ENCODE results near the gene KIF2A. TPM values are rescaled to one million over a fixed set of nuclear protein-coding genes. Genes with fewer than 3 reads are reported as not detected.

KIF2A gene
- total RNA-seq (2014; rRNA removed; shearing (Covaris generic)), result 57.9 and 101 TPM in 2 replicates

DNA sequence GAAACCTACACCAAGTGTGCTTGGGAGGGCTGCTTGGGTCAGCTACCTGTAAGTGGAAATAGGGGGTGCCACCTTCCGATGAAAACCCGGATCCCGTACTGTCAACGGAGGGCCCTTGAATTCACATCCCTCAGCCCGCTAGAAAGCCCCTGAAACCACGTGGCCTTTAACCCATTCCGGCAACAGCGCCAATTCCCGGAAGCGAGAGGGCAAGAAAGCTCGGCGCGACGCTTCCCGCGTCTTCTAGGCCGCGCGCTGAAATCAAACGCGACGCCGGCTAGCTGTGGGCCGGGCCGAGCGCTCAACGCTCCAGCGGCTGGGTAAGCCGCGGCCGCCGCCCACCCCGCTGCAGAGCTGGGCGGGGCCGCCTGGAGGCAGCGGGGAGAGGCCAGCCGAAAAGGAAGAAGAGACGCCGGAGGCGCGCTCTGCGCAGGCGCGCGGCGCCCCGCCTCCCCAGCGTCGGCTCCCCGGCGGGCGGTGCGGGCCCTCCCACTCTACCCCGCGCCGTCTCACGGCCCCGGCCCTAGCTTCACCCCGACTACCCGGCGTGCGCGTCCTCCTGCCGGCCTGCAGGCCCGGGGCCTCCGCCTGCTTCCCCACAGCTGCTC lies at the start of gene KIF2A:
Gene KIF2A (plus strand): TSS at position 492 of the 608 bp plus-strand sequence. CDS start 267 bp downstream, outside the sequence.
- DNase-seq (ENCODE audit: low read depth), result peak; percentile 96

DNA sequence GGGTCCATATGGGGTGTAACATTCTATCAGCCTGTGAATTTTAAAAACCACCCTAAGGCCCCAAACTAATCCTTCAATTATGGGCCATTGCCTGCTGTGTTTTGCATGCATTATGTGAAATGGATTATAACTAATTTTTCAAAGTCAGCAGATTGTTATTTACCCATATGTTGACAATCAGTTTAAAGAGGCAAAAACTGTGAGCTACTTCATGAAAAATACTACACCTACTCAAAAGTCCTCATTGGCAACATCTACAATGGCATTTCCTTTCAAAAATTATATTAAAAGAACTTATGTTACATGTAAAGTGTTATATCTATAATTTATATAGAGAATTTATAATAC lies 49.0 kb upstream of the KIF2A start:
- no peak for DNase-seq (ENCODE audit: low read depth)

DNA sequence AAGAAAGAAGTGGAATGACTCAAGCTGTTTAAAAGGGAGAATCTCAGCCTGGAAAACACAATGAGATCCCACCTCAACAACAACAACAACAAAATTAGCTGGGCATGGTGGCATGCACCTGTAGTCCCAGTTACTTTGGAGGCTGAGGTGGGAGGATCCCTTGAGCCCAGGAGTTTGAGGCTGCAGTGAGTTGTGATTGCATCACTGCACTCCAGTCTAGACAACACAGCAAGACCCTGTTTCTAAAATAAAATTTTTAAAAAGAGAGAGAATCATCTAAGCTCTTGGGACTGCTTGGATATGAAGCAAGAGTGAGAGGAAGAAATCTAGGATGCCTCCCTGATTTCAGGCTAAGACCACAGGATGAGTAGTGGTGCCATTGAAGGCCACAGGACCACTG lies 47.4 kb upstream of the KIF2A start:
- no peak for DNase-seq (ENCODE audit: low read depth)

DNA sequence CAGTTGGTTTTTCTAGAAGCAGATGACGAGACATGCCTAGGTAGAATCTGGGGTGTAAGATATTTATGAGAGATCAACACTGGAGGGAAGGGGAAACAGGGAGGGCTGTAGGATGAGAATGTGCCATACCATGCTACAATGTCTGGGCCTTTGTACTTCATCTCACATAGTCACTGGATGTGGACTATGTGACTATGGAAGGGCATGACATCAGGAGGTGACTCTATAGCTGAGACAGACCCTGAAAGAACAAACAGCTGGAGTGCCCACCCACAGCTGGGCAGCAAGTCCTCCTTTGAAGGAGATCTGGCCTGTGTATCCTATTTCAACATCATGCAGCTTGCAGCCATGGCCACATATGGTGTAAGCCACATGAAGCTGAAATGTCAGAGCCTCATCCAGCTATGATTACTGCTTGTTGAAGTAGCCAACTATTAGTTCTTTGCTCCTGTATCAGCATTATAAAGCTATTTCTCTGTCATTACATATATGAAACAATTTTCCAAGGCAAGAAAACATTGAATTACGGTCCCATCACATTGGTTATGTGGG lies 46.2 kb upstream of the KIF2A start:
- no peak for DNase-seq (ENCODE audit: low read depth)

DNA sequence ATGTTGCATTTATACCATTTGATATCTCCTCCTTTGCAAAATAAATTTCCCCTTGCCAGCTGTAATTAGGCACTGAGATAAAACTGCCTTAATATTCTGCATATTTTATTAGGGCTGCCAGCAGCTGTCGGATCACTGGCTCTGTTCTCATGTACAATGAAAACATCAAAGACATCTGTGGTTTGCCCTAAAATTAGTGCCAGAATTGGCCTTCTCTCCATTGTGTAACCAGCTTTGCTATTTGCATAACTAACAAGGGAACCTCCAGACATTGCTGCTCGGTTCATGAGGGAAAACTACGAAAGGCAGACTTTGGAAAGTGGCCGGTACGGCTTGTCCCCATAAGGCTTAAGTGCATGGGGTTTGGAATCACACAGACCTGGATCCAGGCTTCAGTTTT lies 45.5 kb upstream of the KIF2A start:
- DNase-seq (ENCODE audit: low read depth), result no peak

GRCh38 chr5:62263401-62263800 lies 42.6 kb upstream of the KIF2A start:
- no peak for DNase-seq (ENCODE audit: low read depth)

DNA sequence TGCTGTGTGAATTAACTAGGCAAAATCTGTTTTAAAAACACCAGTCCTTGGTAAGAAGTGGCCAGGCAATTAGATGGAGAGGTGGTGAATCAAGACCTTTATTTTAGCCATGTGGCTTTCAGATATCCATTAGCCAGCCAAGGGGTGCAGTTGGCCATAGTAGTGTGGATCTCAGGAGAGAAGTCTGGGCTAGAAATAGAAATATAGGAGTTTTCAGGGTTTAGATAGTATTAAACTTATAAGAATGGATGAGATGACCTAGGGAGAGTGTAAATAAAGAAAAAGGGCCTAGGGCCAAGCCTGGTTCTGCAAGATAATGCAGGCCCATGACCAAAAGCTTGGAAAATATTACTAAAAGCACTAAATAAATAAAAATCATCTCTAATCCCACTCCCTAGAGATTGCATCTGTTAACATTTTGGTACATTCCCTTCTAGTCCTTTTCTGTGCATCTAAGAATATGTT lies 40.3 kb upstream of the KIF2A start:
- DNase-seq (ENCODE audit: low read depth), result no peak

DNA sequence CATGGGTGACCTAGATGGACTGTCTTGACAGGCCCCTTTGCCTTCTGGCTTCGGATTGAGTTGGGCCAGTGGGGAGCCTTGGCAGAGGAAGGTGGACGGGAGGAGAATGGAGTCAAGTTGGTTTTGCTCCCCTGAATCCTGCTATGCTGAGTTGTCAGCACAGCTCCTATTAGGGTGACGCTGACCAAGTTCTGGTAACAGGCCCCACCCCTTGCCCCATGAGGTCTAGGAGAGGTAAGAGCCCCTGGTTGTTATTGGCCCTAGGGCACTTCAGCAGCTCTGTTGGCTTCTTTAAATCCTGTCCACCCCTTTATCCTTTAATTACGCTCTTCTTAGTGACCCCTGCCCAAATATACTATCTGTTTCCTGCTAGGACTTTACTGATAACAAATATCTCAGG lies 39.4 kb upstream of the KIF2A start:
- no peak for DNase-seq (ENCODE audit: low read depth)

DNA sequence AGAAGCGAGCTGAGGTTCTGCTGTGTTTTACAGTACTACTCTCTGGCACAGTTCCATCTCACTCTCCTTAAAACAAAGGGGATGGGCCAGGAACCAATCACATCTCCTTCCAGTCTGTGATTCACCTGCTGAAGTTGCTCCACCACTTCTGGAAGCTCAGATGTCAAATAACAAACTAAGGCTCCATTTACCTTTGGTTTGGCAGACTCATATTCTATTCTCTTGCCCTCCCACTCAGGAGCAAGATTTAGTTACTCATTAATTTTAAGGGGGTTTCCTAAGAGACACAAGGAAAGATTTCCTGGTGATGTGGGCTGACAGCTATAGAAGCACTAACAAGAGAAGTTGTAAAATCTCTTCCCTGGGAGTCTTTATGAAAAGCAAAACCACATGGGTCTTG lies 37.8 kb upstream of the KIF2A start:
- peak; percentile 58 for DNase-seq (ENCODE audit: low read depth)

GRCh38 chr5:62268792-62269191 lies 37.2 kb upstream of the KIF2A start:
- DNase-seq (ENCODE audit: low read depth), result no peak

GRCh38 chr5:62271370-62271769 lies 34.6 kb upstream of the KIF2A start:
- no peak for DNase-seq (ENCODE audit: low read depth)

GRCh38 chr5:62271870-62272269 lies 34.1 kb upstream of the KIF2A start:
- DNase-seq (ENCODE audit: low read depth), result no peak

GRCh38 chr5:62273687-62274086 lies 32.3 kb upstream of the KIF2A start:
- no peak for DNase-seq (ENCODE audit: low read depth)

- DNase-seq (ENCODE audit: low read depth), result no peak
Measured at GRCh38 chr5:62275581-62275980, 30.4 kb upstream of the KIF2A start.

DNA sequence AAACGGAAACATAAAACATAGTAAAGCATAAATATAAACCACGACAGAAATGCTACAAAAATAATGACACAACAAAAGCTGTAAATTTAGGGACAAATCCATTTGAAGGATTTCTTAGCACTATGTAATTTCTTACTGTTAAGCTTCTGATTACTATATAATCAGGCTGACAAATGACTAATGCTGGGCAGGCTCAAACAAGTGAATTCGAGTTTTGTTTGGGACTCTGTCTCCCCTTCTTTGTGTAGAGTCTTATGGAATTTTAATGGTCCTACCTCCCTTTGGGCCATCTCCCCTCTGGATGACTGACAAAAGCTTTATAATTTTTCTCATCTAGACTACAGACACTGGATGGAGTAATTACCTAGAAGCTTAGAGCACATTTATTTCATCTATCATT lies 24.6 kb upstream of the KIF2A start:
- no peak for DNase-seq (ENCODE audit: low read depth)

DNA sequence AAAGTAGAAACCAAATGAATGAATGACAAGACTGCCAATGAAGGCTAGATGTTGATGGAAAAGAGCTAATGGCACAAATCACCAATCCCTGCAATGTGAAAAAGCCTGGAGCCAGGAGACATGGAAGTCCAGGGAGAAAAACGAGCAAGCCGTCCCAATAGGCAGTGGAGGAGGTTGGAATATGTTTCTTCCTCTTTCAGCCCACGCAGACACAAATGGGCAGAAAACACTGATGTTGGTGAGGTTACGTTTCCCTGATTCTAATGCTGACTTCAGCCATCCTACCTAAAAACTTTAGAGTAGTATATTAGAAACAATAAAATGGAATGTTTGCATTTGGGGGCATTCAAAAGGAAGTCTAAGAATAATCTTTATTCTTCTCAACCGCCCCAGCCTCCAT lies 23.9 kb upstream of the KIF2A start:
- no peak for DNase-seq (ENCODE audit: low read depth)

DNA sequence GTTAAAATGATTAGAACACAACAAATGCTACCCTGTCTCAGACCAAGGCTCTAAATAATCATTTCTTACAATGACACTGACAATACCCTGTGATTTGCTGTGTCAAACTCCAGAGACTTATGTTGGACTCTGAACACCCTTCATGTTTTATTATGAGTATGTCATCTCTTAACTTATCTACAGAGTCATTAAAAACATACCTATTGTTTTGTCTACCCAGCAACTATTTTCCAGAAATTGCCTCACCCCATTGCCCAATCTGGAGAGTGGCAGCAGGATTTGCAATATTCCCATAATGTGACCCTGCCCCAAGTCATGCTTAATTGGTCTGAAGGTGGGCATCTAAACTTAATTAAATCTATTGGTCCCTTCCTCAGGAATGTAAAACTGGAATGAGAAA lies 23.0 kb upstream of the KIF2A start:
- no peak for DNase-seq (ENCODE audit: low read depth)

GRCh38 chr5:62283861-62284260 lies 22.1 kb upstream of the KIF2A start:
- no peak for DNase-seq (ENCODE audit: low read depth)

GRCh38 chr5:62284946-62285891 lies 20.8 kb upstream of the KIF2A start:
- no peak for DNase-seq (ENCODE audit: low read depth)

DNA sequence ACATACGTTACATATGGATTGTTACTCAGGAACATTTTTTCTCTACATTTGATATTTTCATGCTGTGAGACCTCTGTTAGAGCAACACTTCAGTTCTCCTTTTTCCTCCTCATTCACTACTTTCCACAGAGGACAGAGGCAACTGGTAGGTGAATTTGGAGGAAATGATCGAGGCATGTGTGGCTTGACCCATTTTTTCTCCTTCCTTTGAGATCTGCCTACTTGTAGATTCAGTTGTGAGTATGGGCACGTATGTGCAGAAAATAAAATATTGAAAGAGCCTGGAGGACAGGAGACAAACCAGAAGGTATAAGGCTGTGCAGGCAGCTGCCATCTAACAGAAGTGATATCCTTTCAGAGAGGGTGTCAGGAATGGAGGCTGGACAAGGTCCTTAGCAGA lies 19.2 kb upstream of the KIF2A start:
- DNase-seq (ENCODE audit: low read depth), result no peak

GRCh38 chr5:62287237-62287636 lies 18.8 kb upstream of the KIF2A start:
- no peak for DNase-seq (ENCODE audit: low read depth)

DNA sequence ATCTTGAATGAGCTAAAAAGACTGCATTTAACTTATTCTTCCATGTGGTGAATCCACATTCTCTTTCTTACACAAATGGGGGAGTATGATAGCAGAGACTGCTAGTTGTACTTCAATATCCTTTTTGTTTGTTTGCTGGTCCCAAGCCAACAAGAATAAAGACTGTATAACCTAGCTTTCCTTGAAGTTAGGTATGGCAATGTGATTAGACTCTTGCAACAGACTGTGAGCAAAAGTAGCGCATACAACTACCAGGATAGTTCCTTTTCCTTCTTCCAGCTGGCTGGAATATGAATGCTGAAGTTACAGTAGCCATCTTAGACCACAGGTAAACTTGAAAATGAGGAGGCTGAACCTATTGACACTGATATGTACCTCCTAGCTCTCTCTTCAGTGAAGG lies 17.9 kb upstream of the KIF2A start:
- no peak for DNase-seq (ENCODE audit: low read depth)

GRCh38 chr5:62289813-62290212 lies 16.2 kb upstream of the KIF2A start:
- DNase-seq (ENCODE audit: low read depth), result no peak

Data from Daoy (cell line).